ENCODE measurements around the gene FBXL13. TPM values are rescaled to one million over a fixed set of nuclear protein-coding genes. Genes with fewer than 3 reads are reported as not detected.
A peak's percentile ranks its signal among the peaks of the same experiment; 100 is the strongest.
"Not testable (repeated sequence)": the region's sequence is repeated elsewhere in the genome, so short reads cannot be mapped to it uniquely, and the experiment has no call there.

Gene FBXL13
- total and polyA plus RNA-seq, 4 experiments from 2014 or later = 0.10 to 2.2 (median 0.49) TPM; not detected in 1

DNA sequence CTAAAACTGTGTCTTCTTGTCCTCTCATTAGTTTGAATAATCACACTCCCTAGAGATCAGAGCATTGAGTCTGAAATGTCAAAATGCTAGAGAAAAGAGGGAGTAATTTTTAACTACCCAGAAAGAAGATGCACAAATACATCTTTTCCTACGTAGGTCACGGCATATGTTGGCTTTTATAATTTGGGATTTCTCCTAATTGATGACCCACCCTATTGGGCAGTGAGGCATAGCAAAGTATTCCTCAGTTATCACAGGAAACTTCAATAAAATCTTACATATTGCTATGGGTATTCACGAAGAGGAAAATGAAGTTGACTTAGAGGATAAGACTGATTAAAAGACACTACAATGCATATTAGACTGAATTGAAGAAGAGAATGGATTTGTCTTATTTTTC, 25.8 kb upstream of the FBXL13 start:
- no peaks in the 10 kb centered on the region for H3K4me1 ChIP-seq (ENCODE audit: insufficient read depth, low read length)
- peaks cover 4% of the 10 kb centered on the region for H3K36me3 ChIP-seq (ENCODE audit: insufficient read depth, low read length)
- Mint-ChIP-seq H3K4me1 (peaks cover 0 to 3% (median under 1%) of the 10 kb centered on the region in 4 donors), H3K9me3 (peaks cover 0 to 4% (median 0%) of the 10 kb centered on the region in 8 donors), H3K4me3 (no peak overlapping the region), H3K27me3 (no peaks in the 10 kb centered on the region), H3K27ac (peak overlapping the region in 2 of 7 donors; percentile 4 to 5), H3K36me3 (peaks cover 27 to 47% of the 10 kb centered on the region in 2 donors)
- H3K4me3 ChIP-seq (ENCODE audit: low read length in 2 of 2) = no peak overlapping the region
- POLR2A ChIA-PET (ENCODE audit: partially characterized antibody) = no interaction called here
- intact Hi-C loops (cut with micrococcal nuclease) = no loop called here
- H3K27ac ChIP-seq (ENCODE audit: low read depth, low read length) = no peak overlapping the region
- H3K9me3 ChIP-seq (ENCODE audit: control insufficient read depth in 1 of 2, low read length in 2 of 2) = no peaks in the 10 kb centered on the region
- no peak for DNase-seq
- CTCF ChIA-PET (ENCODE audit: partially characterized antibody) = no interaction called here
- no peaks in the 10 kb centered on the region for H3K27me3 ChIP-seq (ENCODE audit: insufficient read depth, low read length)

- DNase-seq = no peak
- ChIA-PET CTCF (ENCODE audit: partially characterized antibody) (interaction anchor here (1.3 kb wide), 1 partner anchor 17 kb away, joined by 3 read pairs; no protein-coding TSS in a partner anchor), POLR2A (ENCODE audit: partially characterized antibody) (interaction anchor here (1.7 kb wide), 1 partner anchor 22 kb away, joined by 7 read pairs; the partner anchor contains the start of genes ARMC10 and FBXL13)
- no peak overlapping the region for H3K27ac ChIP-seq (ENCODE audit: low read depth, low read length)
- intact Hi-C loops (cut with micrococcal nuclease) = no loop called here
- peaks cover 6% of the 10 kb centered on the region for H3K36me3 ChIP-seq (ENCODE audit: insufficient read depth, low read length)
- Mint-ChIP-seq H3K36me3 (peaks cover 31 to 54% of the 10 kb centered on the region in 2 donors), H3K4me1 (peaks cover 0 to 3% (median under 1%) of the 10 kb centered on the region in 4 donors), H3K27me3 (no peaks in the 10 kb centered on the region), H3K4me3 (no peak overlapping the region), H3K27ac (no peak overlapping the region), H3K9me3 (peaks cover 0 to 4% (median 0%) of the 10 kb centered on the region in 8 donors)
- no peaks in the 10 kb centered on the region for H3K9me3 ChIP-seq (ENCODE audit: control insufficient read depth in 1 of 2, low read length in 2 of 2)
- H3K4me1 ChIP-seq (ENCODE audit: insufficient read depth, low read length) = no peaks in the 10 kb centered on the region
- H3K27me3 ChIP-seq (ENCODE audit: insufficient read depth, low read length) = no peaks in the 10 kb centered on the region
- H3K4me3 ChIP-seq (ENCODE audit: low read length in 2 of 2) = no peak overlapping the region
Measured at GRCh38 chr7:103097041-103097440, 22.4 kb upstream of the FBXL13 start.

DNA sequence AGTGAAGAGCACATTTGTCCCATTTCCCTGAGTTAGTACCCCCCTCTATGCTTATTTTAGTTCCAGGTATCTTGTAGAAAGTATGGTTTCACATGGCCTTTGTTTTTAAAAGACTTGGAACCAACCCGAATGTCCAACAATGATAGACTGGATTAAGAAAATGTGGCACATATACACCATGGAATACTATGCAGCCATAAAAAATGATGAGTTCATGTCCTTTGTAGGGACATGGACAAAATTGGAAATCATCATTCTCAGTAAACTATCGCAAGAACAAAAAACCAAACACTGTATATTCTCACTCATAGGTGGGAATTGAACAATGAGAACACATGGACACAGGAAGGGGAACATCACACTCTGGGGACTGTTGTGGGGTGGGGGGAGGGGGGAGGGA, 21.0 kb upstream of the FBXL13 start:
- DNase-seq; H3K27ac ChIP-seq (ENCODE audit: low read depth, low read length); H3K4me1 ChIP-seq (ENCODE audit: insufficient read depth, low read length); H3K9me3 ChIP-seq (ENCODE audit: control insufficient read depth in 1 of 2, low read length in 2 of 2); H3K4me1 Mint-ChIP-seq; POLR2A ChIA-PET (ENCODE audit: partially characterized antibody); H3K27ac Mint-ChIP-seq; H3K27me3 ChIP-seq (ENCODE audit: insufficient read depth, low read length); CTCF ChIA-PET (ENCODE audit: partially characterized antibody); H3K36me3 ChIP-seq (ENCODE audit: insufficient read depth, low read length); intact Hi-C loops (cut with micrococcal nuclease); H3K4me3 ChIP-seq (ENCODE audit: low read length in 2 of 2); H3K27me3 Mint-ChIP-seq; H3K4me3 Mint-ChIP-seq; H3K9me3 Mint-ChIP-seq: not testable (repeated sequence)
- H3K36me3 Mint-ChIP-seq = peaks cover 39 to 52% of the 10 kb centered on the region in 2 donors

DNA sequence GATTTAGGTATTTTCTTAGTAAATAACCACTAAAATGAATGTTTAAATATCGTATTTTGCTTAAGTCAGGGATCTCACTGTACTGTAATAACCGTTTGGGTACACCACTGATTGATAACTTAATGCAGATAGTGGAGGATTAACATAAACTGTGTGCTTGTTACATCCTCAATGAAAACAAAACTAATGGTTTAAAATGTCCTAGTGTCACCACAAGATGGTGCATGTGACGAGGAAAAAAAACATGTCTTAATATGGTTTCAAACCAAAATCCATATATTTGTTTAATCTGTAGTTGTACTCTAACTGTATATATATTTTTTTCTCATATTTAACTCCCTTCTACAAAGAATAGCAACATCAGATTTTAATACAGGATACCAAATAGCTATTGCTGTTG, 19.5 kb upstream of the FBXL13 start:
- Histone ChIP-seq H3K27me3 (ENCODE audit: insufficient read depth, low read length) (no peaks in the 10 kb centered on the region), H3K36me3 (ENCODE audit: insufficient read depth, low read length) (peaks cover 6% of the 10 kb centered on the region), H3K4me3 (ENCODE audit: low read length in 2 of 2) (no peak overlapping the region), H3K9me3 (ENCODE audit: control insufficient read depth in 1 of 2, low read length in 2 of 2) (no peaks in the 10 kb centered on the region), H3K4me1 (ENCODE audit: insufficient read depth, low read length) (no peaks in the 10 kb centered on the region), H3K27ac (ENCODE audit: low read depth, low read length) (no peak overlapping the region)
- Mint-ChIP-seq H3K27ac (peak overlapping the region in 2 of 7 donors; percentile 62 to 64), H3K4me3 (no peak overlapping the region), H3K27me3 (no peaks in the 10 kb centered on the region), H3K4me1 (peaks cover 0 to 5% (median 1%) of the 10 kb centered on the region in 4 donors), H3K9me3 (peaks cover 0 to 4% (median 0%) of the 10 kb centered on the region in 8 donors), H3K36me3 (peaks cover 48% of the 10 kb centered on the region in 2 donors)
- DNase-seq = no peak
- ChIA-PET POLR2A (ENCODE audit: partially characterized antibody) (no interaction called here), CTCF (ENCODE audit: partially characterized antibody) (no interaction called here)
- intact Hi-C loops (cut with micrococcal nuclease) = no loop called here

DNA sequence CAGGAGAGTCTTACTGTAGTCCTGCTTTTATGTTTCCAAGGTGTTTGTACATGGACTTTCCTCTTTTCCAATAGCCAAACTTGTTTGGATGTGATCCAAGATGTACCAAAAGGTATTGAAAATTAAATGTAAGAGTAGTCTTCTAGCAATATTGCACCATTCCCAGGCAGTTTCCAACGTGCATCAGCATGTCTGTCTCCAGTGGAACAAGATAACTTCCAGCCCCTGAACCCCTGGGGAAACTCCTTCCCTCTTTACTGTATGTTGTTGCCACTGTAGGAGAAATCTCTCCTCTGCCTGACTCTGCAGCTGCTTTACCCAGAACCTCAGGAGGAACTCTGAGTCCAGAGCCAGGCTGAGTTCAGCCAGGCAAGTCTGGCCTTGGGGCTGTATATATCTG, 18.8 kb upstream of the FBXL13 start:
- intact Hi-C loops (cut with micrococcal nuclease) = no loop called here
- H3K4me3 Mint-ChIP-seq = no peak overlapping the region
- peaks cover 0 to 4% (median 0%) of the 10 kb centered on the region in 8 donors for H3K9me3 Mint-ChIP-seq
- H3K4me1 ChIP-seq (ENCODE audit: insufficient read depth, low read length) = no peaks in the 10 kb centered on the region
- no peak overlapping the region for H3K4me3 ChIP-seq (ENCODE audit: low read length in 2 of 2)
- H3K4me1 Mint-ChIP-seq = peaks cover 0 to 5% (median 1%) of the 10 kb centered on the region in 4 donors
- peaks cover 49 to 52% of the 10 kb centered on the region in 2 donors for H3K36me3 Mint-ChIP-seq
- H3K27ac Mint-ChIP-seq = peak overlapping the region in 2 of 7 donors; percentile 6 to 12
- no peak overlapping the region for H3K27ac ChIP-seq (ENCODE audit: low read depth, low read length)
- H3K9me3 ChIP-seq (ENCODE audit: control insufficient read depth in 1 of 2, low read length in 2 of 2) = no peaks in the 10 kb centered on the region
- ChIA-PET CTCF (ENCODE audit: partially characterized antibody) (interaction anchor here (1.1 kb wide), 1 partner anchor 18 kb away, joined by 3 read pairs; the partner anchor contains the start of gene ARMC10), POLR2A (ENCODE audit: partially characterized antibody) (no interaction called here)
- no peaks in the 10 kb centered on the region for H3K27me3 Mint-ChIP-seq
- H3K27me3 ChIP-seq (ENCODE audit: insufficient read depth, low read length) = no peaks in the 10 kb centered on the region
- DNase-seq = no peak
- peaks cover 6% of the 10 kb centered on the region for H3K36me3 ChIP-seq (ENCODE audit: insufficient read depth, low read length)

DNA sequence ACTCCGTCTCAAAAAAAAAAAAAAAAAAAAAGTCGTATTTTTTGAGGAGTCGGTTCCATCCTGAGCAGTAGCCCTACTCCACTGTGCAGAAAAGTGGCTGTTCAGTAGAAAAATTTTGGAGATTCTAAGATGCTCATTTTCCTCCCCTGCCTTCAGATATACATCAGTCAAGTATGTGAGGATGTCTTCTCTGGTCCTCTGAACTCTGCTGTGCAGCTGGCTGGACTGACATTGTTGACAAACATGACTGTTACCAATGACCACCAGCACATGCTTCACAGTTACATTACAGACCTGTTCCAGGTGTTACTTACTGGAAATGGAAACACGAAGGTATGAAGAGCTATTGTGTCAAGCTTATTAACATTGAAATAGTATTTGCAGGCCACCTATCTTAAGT, 17.7 kb upstream of the FBXL13 start:
- intact Hi-C loops (cut with micrococcal nuclease); H3K27ac ChIP-seq (ENCODE audit: low read depth, low read length); H3K36me3 ChIP-seq (ENCODE audit: insufficient read depth, low read length); DNase-seq; H3K4me1 ChIP-seq (ENCODE audit: insufficient read depth, low read length); H3K9me3 ChIP-seq (ENCODE audit: control insufficient read depth in 1 of 2, low read length in 2 of 2); H3K27me3 ChIP-seq (ENCODE audit: insufficient read depth, low read length); H3K4me3 Mint-ChIP-seq; POLR2A ChIA-PET (ENCODE audit: partially characterized antibody); H3K9me3 Mint-ChIP-seq; H3K27me3 Mint-ChIP-seq; H3K4me1 Mint-ChIP-seq; H3K4me3 ChIP-seq (ENCODE audit: low read length in 2 of 2): not testable (repeated sequence)
- H3K36me3 Mint-ChIP-seq = peaks cover 54 to 55% of the 10 kb centered on the region in 2 donors
- peak overlapping the region in 1 of 7 donors; percentile 12 for H3K27ac Mint-ChIP-seq
- CTCF ChIA-PET (ENCODE audit: partially characterized antibody) = interaction anchor here (1.1 kb wide), 1 partner anchor 17 kb away, joined by 3 read pairs; the partner anchor contains the start of gene ARMC10

- peaks cover 5% of the 10 kb centered on the region for H3K4me1 ChIP-seq (ENCODE audit: insufficient read depth, low read length)
- peaks cover 13 to 25% (median 17%) of the 10 kb centered on the region in 4 donors for H3K4me1 Mint-ChIP-seq
- H3K4me3 ChIP-seq (ENCODE audit: low read length in 2 of 2) = no peak overlapping the region
- peaks cover 15% of the 10 kb centered on the region for H3K36me3 ChIP-seq (ENCODE audit: insufficient read depth, low read length)
- no peaks in the 10 kb centered on the region for H3K9me3 Mint-ChIP-seq
- no peaks in the 10 kb centered on the region for H3K27me3 ChIP-seq (ENCODE audit: insufficient read depth, low read length)
- no peak overlapping the region for H3K4me3 Mint-ChIP-seq
- no peak overlapping the region for H3K27ac ChIP-seq (ENCODE audit: low read depth, low read length)
- no peaks in the 10 kb centered on the region for H3K27me3 Mint-ChIP-seq
- intact Hi-C loops (cut with micrococcal nuclease) = no loop called here
- DNase-seq = no peak
- ChIA-PET POLR2A (ENCODE audit: partially characterized antibody) (no interaction called here), CTCF (ENCODE audit: partially characterized antibody) (interaction anchor here (0.8 to 3.1 kb wide), 2 partner anchors 8 to 26 kb away, joined by 3 to 12 read pairs; partner anchors contain the start of genes ARMC10 and FBXL13)
- H3K9me3 ChIP-seq (ENCODE audit: control insufficient read depth in 1 of 2, low read length in 2 of 2) = no peaks in the 10 kb centered on the region
- H3K27ac Mint-ChIP-seq = no peak overlapping the region
- peaks cover 8 to 44% of the 10 kb centered on the region in 2 donors for H3K36me3 Mint-ChIP-seq
Measured at GRCh38 chr7:103083210-103083609, 8.6 kb upstream of the FBXL13 start.
